22Rv1 (cell line): ENCODE results near the gene RPS6KC1.
A peak's percentile ranks its signal among the peaks of the same experiment; 100 is the strongest.

Source experiments
- H3K27ac ChIP-seq: fragments of 450-650 bp; 2 replicates; pipeline ENCODE4 v1.5.1; 2017
- ZFX ChIP-seq: fragments of 450-650 bp; IDR thresholded peaks from 2 replicates; pipeline ENCODE4 v1.6.1; 2017; ENCODE audit warnings: antibody characterized with exemption, borderline replicate concordance
- TF ChIP-seq, protein P1 (sequence below): fragments of 450-650 bp; IDR thresholded peaks from 2 replicates; pipeline ENCODE4 v1.5.1; 2017; ENCODE audit warnings: mild to moderate bottlenecking

The RPS6KC1 gene

DNA sequence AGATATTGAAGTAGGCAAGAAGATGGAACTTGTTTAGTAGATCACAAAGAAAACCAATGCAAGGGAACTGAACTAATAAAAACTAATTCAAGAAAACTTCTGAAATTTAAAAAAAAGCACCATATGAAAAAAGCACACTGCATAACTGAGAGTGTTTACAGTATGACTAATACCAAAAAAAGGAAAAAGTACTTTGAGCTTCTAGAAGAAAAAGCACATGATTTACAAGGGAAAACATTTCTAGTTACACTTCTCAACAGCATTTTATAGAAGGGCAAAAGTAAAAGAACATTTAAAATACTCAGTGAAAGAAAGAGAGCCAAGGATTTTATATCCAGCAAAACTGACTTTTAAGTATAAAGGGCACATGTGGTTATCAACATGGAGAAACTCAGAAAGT is 233.6 kb downstream of the RPS6KC1 start:
- TF ChIP-seq, protein P1, sequence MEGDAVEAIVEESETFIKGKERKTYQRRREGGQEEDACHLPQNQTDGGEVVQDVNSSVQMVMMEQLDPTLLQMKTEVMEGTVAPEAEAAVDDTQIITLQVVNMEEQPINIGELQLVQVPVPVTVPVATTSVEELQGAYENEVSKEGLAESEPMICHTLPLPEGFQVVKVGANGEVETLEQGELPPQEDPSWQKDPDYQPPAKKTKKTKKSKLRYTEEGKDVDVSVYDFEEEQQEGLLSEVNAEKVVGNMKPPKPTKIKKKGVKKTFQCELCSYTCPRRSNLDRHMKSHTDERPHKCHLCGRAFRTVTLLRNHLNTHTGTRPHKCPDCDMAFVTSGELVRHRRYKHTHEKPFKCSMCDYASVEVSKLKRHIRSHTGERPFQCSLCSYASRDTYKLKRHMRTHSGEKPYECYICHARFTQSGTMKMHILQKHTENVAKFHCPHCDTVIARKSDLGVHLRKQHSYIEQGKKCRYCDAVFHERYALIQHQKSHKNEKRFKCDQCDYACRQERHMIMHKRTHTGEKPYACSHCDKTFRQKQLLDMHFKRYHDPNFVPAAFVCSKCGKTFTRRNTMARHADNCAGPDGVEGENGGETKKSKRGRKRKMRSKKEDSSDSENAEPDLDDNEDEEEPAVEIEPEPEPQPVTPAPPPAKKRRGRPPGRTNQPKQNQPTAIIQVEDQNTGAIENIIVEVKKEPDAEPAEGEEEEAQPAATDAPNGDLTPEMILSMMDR, result no peak
- TF ChIP-seq ZFX, result no peak
- H3K27ac ChIP-seq, result no peak overlapping the region

GRCh38 chr1:213286235-213286634 is 235.2 kb downstream of the RPS6KC1 start:
- TF ChIP-seq ZFX, result no peak
- TF ChIP-seq, protein P1, result peak; percentile 41
- no peak overlapping the region for H3K27ac ChIP-seq

- H3K27ac ChIP-seq, result no peak overlapping the region
- TF ChIP-seq ZFX, result no peak
- TF ChIP-seq, protein P1, result no peak
These were observed 236.9 kb downstream of the RPS6KC1 start for GRCh38 chr1:213287987-213288386.

DNA sequence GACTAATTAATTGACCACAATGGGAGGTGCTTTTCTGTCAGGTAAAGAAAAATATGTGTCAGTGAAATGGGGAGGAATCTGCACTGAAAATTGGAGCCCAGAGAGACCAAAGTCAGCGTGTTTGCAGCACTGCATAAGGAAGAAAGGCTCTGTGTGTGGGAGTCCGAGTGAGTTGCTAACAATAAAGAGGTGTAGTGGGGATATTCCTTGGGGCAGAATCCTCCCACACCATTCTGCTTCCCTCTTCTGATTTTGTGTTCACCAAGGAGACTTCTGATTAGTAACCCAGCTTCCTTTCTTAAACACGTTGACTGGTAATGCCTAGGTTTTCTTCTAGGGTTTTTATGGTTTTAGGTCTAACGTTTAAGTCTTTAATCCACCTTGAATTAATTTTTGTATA is 240.5 kb downstream of the RPS6KC1 start:
- H3K27ac ChIP-seq, result no peak overlapping the region
- TF ChIP-seq ZFX, result no peak
- TF ChIP-seq, protein P1, result no peak

GRCh38 chr1:213292614-213293013 is 241.6 kb downstream of the RPS6KC1 start:
- H3K27ac ChIP-seq, result no peak overlapping the region
- TF ChIP-seq ZFX, result no peak
- TF ChIP-seq, protein P1, result no peak

GRCh38 chr1:213295860-213296259 is 244.8 kb downstream of the RPS6KC1 start:
- TF ChIP-seq ZFX, result no peak
- TF ChIP-seq, protein P1, result no peak

DNA sequence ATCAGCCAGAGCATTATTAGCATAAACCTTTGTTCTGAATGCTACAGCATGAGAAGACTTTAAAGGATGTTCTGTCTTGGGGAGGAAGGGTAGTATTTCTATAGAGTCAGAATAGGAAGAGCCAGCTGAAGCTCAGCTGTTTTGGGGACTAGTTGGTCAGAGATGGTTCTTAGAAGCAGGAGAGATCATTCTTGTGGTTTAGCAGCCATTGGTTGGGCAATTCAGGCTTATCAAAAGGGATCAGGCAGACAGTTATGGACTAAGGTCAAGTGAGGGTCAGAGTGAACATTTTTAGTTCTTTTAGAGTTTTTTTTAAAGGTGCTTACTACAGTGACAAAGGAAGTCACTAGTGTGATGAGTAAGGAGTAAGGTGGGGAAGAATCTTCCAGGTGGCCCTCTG is 245.5 kb downstream of the RPS6KC1 start:
- no peak for TF ChIP-seq ZFX
- TF ChIP-seq, protein P1, result no peak
- no peak overlapping the region for H3K27ac ChIP-seq

More at GRCh38 chr1:213295860-213296259, 244.8 kb downstream of the RPS6KC1 start:
- H3K27ac ChIP-seq, result no peak overlapping the region
